Peyer's patch (tissue), 4 donors: ENCODE measurements around the gene MED16. TPM values are rescaled to one million over a fixed set of nuclear protein-coding genes. Genes with fewer than 3 reads are reported as not detected.

ENCODE experiments used
- DNase-seq, 3 donors: peaks; one replicate each; pipeline ENCODE4 v3.0.0-alpha.2; 2017 to 2019
- H3K27ac ChIP-seq, 4 donors: fragments of 200-600 bp; sonication (generic); one replicate each; pipeline ENCODE4 v1.5.1; 2016 to 2019
- H3K27me3 ChIP-seq, 2 donors: fragments of 200-600 bp; sonication (generic); one replicate each; pipeline ENCODE4 v1.5.1; 2019
- H3K36me3 ChIP-seq, 3 donors: fragments of 200-600 bp; sonication (generic); one replicate each; pipeline ENCODE4 v1.5.1; 2016 to 2019
- H3K4me1 ChIP-seq, 4 donors: fragments of 200-600 bp; sonication (generic); one replicate each; pipeline ENCODE4 v1.5.1; 2016 to 2019
- H3K4me3 ChIP-seq, 4 donors: fragments of 200-600 bp; sonication (generic); 1 replicate in 3 of 4; 2 replicates in 1 of 4; pipeline ENCODE4 v1.5.1; 2016 to 2019; ENCODE audit warnings: mild to moderate bottlenecking in 1 of 4
- H3K9me3 ChIP-seq, 4 donors: fragments of 200-600 bp; sonication (generic); one replicate each; pipeline ENCODE4 v1.5.1; 2016 to 2019; ENCODE audit warnings: mild to moderate bottlenecking in 1 of 4
- POLR2A ChIP-seq, 2 donors: fragments of 450-650 bp; IDR thresholded peaks; one replicate each; pipeline ENCODE4 v1.5.1; 2017; ENCODE audit warnings: antibody characterized with exemption in 2 of 2, mild to moderate bottlenecking in 2 of 2, moderate library complexity in 2 of 2
- total RNA-seq, 4 donors: library from RNA; depleted of rRNA; stranded (reverse); fragments of >200 nt; gene quantifications; one replicate each; pipeline ENCODE4 v1.1.0, GENCODE V29; 2016
- TF ChIP-seq, protein P1 (sequence below), 6 experiments: fragments of 450-650 bp in 4 of 6; fragments of 200-600 bp in 2 of 6; sonication (generic) in 1 of 6; IDR thresholded peaks; one replicate each; pipeline ENCODE4 v1.5.1; 2017 to 2019; ENCODE audit warnings: antibody characterized with exemption in 6 of 6, mild to moderate bottlenecking in 3 of 6, moderate library complexity in 1 of 6

Gene MED16
- total RNA-seq, 4 donors from 2014 or later = 60.2 to 83.6 (median 65.3) TPM

DNA sequence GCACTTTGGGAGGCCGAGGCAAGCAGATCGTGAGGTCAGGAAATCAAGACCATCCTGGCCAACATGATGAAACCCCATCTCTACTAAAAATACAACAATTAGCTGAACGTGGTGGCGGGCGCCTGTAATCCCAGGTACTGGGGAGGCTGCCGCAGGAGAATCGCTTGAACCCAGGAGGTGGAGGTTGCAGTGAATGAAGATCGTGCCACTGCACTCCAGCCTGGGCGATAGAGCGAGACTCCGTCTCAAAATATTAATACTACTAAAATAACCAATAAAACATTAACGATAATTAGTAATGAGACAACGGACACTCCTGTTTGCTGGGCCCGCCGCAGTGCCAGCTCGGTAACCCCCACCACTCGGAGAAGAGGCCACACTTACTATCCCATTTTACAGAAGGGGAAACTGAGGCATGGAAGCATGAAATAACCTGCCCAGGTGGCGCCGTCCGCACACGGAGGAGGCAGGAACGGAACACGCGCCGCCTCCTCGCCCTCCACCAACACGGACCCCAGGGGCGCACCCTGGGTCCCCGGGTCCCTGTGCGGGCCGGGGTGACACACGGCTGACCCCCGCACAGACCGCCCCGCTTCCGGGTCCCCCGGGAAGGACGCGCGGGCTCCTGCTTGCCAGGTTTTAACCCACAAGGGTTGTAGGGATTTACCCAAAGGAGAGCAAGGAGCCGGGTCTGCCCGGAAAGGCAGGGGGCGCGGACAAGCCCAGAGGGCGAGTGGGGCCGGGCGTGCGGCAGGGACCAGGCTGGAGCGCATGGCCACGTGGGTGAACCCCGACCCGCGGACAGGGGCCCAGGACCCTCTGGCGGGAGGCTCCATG lies 18.4 kb upstream of the MED16 start:
- no peaks in the 10 kb centered on the region for H3K9me3 ChIP-seq
- H3K4me1 ChIP-seq = peaks cover 0 to 34% (median 24%) of the 10 kb centered on the region in 4 donors
- no peak overlapping the region for H3K4me3 ChIP-seq
- no peak for DNase-seq
- no peaks in the 10 kb centered on the region for H3K36me3 ChIP-seq
- H3K27me3 ChIP-seq = peaks cover 0 to 2% of the 10 kb centered on the region in 2 donors
- H3K27ac ChIP-seq = peak overlapping the region in 3 of 4 donors; percentile 22 to 99 (median 93)
- no peak for TF ChIP-seq POLR2A (IDR thresholded peaks at IDR 0.05)
- TF ChIP-seq, protein P1, sequence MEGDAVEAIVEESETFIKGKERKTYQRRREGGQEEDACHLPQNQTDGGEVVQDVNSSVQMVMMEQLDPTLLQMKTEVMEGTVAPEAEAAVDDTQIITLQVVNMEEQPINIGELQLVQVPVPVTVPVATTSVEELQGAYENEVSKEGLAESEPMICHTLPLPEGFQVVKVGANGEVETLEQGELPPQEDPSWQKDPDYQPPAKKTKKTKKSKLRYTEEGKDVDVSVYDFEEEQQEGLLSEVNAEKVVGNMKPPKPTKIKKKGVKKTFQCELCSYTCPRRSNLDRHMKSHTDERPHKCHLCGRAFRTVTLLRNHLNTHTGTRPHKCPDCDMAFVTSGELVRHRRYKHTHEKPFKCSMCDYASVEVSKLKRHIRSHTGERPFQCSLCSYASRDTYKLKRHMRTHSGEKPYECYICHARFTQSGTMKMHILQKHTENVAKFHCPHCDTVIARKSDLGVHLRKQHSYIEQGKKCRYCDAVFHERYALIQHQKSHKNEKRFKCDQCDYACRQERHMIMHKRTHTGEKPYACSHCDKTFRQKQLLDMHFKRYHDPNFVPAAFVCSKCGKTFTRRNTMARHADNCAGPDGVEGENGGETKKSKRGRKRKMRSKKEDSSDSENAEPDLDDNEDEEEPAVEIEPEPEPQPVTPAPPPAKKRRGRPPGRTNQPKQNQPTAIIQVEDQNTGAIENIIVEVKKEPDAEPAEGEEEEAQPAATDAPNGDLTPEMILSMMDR (IDR thresholded peaks at IDR 0.05) = no peak

DNA sequence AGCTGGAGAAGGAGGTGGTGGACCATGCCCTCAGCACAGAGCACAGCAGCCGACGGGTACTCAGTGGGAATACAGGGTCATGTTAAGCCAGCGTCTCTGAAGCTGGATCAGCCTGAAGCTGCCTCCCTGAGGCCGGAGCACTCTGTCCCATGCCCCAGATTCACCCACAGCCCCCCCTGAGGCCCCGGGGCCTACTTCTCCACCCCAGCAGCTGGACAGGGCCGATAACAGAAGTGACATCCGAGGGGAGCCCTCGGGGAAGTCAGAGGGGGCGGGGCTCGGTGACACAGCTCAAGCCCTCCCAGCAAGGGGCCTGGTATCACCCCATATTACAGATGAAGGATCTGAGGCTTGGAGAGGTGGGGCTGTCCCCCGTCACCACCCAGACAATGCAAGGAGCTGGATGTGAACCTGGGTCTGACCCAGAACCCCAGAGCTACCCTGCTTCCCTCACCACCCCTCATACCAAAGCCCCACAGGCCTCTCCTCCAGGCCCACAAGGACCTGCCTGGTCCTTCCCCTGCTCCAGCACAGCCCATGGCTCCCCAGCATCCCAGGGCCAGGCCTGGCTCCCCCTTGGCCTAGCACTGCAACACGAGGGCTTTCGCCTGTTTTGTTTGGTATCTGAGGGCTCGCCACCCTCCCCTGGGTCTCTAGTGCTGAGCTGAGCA lies 14.3 kb upstream of the MED16 start:
- no peaks in the 10 kb centered on the region for H3K9me3 ChIP-seq
- H3K36me3 ChIP-seq = no peaks in the 10 kb centered on the region
- no peaks in the 10 kb centered on the region for H3K27me3 ChIP-seq
- peaks cover 0 to 29% (median 20%) of the 10 kb centered on the region in 4 donors for H3K4me1 ChIP-seq
- DNase-seq = peak in 2 of 3 donors; percentile 84
- peak overlapping the region in 2 of 4 donors; percentile 83 to 89 for H3K27ac ChIP-seq
- no peak for TF ChIP-seq POLR2A (IDR thresholded peaks at IDR 0.05)
- TF ChIP-seq, protein P1 (IDR thresholded peaks at IDR 0.05) = no peak
- no peak overlapping the region for H3K4me3 ChIP-seq

DNA sequence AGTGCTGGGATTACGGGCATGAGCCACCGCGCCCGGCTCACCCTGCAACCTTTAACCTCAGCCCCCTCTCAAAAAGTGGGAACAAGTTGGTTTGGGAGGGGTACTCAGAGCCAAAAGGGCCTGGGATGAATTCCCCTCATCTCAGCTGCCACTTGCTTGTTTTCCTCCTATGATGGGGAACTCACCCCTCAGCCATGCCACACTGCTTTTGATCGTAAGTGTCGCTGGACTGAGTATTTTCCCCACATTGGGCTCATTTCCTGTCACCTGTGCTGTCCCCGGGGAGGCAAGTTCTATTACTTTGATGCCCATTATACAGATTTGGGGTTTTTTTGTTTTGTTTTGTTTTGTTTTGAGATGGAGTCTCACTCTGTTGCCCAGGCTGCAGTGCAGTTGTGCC lies 13.5 kb upstream of the MED16 start:
- peaks cover 0 to 6% (median 0%) of the 10 kb centered on the region in 3 donors for H3K36me3 ChIP-seq
- no peak for DNase-seq
- H3K27ac ChIP-seq = peak overlapping the region in 2 of 4 donors; percentile 83 to 89
- no peaks in the 10 kb centered on the region for H3K27me3 ChIP-seq
- H3K4me1 ChIP-seq = peaks cover 0 to 29% (median 18%) of the 10 kb centered on the region in 4 donors
- H3K4me3 ChIP-seq = no peak overlapping the region
- TF ChIP-seq POLR2A (IDR thresholded peaks at IDR 0.05) = no peak
- TF ChIP-seq, protein P1 (IDR thresholded peaks at IDR 0.05) = no peak
- H3K9me3 ChIP-seq = no peaks in the 10 kb centered on the region

- TF ChIP-seq, protein P1 (IDR thresholded peaks at IDR 0.05) = no peak
- no peak for TF ChIP-seq POLR2A (IDR thresholded peaks at IDR 0.05)
- DNase-seq = no peak
- Histone ChIP-seq H3K36me3 (peaks cover 0 to 15% (median 0%) of the 10 kb centered on the region in 3 donors), H3K9me3 (no peaks in the 10 kb centered on the region), H3K27ac (no peak overlapping the region), H3K4me1 (peaks cover 0 to 22% (median 8%) of the 10 kb centered on the region in 4 donors), H3K27me3 (no peaks in the 10 kb centered on the region), H3K4me3 (no peak overlapping the region)
Measured at GRCh38 chr19:904545-904944, 11.6 kb upstream of the MED16 start.

- no peaks in the 10 kb centered on the region for H3K9me3 ChIP-seq
- DNase-seq = no peak
- no peak for TF ChIP-seq POLR2A (IDR thresholded peaks at IDR 0.05)
- TF ChIP-seq, protein P1 (IDR thresholded peaks at IDR 0.05) = no peak
- H3K27me3 ChIP-seq = no peaks in the 10 kb centered on the region
- H3K36me3 ChIP-seq = peaks cover 0 to 24% (median 0%) of the 10 kb centered on the region in 3 donors
- no peak overlapping the region for H3K27ac ChIP-seq
- H3K4me3 ChIP-seq = no peak overlapping the region
- peaks cover 0 to 15% (median 2%) of the 10 kb centered on the region in 4 donors for H3K4me1 ChIP-seq
Measured at GRCh38 chr19:903266-903797, 10.3 kb upstream of the MED16 start.
